GM19351 (cell line): ENCODE measurements around the gene NUBP2.
A peak's percentile ranks its signal among the peaks of the same experiment; 100 is the strongest.

ENCODE experiments used
- ATAC-seq: cut with Tn5 transposase; IDR thresholded peaks from one replicate; pipeline ENCODE4 v1.9.1; 2021; ENCODE audit warnings: mild to moderate bottlenecking, moderate library complexity; ENCODE audit not compliant: unreplicated experiment

NUBP2 gene, protein sequence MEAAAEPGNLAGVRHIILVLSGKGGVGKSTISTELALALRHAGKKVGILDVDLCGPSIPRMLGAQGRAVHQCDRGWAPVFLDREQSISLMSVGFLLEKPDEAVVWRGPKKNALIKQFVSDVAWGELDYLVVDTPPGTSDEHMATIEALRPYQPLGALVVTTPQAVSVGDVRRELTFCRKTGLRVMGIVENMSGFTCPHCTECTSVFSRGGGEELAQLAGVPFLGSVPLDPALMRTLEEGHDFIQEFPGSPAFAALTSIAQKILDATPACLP

DNA sequence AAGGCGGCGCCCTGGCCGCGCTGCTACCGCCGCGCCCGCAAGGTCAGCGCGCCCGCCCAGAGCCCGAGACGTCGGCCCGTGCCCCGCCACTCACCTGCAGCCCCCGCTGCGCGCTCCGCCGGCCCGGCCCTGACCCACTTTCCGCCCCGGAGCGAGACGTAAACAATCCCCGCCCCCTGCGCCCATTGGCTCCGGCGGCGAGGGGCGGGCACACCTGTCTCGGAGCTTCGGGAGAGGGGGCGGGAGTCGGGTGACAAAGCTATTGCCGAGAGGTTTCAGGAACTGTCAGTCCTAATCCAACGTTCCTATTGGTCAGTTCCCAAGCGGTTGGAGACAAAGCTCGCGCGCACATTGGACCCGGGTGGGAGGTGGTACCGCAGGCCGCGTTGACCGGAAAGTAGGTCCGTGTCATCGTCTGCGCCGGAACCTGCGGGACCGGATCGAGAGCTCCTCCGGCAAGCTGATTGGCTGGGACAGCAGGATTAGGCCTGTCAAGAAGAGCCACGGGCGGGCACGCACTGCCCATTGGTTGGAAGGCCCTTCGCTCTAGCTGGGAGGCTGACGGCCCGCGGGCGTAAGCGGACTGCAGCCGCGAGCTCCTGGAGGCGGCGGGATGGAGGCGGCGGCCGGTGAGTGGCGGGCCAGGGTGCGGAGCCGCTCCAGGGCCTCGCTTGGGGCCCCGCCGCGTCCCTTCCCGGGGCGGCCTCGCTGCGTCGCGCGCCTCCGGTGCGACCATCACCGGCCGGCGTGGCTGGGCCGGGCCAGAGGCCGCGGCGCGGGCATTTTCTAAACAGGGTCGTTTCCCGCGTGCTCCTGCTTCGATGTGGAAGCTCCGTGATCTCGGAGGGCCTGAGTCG is at the start of gene NUBP2, which contains the start of gene SPSB3:
Gene NUBP2 (plus strand): TSS at position 553 of the 857 bp plus-strand sequence. CDS start 61 bp downstream, at position 614.
Gene SPSB3 (minus strand): TSS at position 164 of the 857 bp plus-strand sequence. CDS start 1,088 bp downstream, outside the sequence.
- ATAC-seq, result peak; percentile 85

DNA sequence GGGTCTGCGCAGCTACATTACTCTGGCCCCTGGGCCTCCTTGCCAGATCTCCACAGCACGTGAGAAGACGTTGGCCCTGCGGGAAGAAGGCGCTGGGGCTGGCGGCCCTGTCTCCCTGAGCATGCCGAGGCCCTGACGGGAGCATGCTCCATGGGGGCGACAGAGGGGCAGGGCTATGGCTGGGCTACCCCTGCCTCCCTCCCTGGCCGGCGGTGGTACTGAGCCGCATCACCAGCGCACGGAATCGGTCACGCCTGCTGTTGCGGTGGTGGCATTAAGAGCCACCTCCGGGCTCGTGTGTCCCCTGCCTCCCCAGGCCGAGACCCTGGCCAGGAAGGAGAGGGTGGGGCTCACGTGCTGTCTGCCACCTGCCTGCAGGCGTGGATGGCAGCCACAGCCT is 48.6 kb upstream of the NUBP2 start:
- no peak for ATAC-seq

DNA sequence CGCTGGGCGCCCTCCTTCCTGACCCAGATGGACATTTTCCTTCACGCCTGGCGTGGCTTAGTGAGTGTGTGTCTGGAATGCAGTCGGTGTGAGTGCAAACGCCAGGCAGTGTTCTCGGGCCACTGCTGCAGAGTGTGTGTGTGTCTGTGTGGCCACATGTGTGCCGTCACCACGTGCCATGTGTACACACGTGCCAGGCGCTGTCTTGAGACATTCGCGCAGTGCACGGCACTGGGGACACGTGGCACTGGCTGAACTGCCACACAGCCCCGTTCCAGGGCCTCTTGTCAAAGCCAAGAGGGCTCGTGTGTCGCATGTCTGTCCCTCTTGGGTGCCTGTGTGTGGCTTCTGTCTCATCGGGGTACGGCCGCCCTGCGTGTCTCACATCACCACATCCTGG is 47.9 kb upstream of the NUBP2 start:
- ATAC-seq, result no peak

DNA sequence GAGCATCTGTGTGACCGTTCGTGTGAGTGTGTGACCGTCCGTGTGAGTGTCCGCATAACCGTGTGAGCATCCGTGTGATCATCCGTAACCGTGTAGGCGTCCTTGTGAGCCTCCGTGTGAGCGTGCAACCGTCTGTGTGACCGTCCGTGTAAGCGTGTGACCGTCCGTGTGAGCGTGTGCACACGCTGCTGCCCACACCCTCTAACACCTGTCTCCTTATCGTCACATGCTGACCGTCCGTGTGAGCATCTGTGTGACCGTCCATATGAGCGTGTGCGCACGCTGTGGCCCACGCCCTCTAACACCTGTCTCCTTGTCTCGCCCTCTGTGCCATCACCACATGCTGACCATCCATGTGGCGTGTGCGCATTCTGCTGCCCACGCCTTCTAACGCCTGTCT is 42.5 kb upstream of the NUBP2 start:
- ATAC-seq, result no peak

DNA sequence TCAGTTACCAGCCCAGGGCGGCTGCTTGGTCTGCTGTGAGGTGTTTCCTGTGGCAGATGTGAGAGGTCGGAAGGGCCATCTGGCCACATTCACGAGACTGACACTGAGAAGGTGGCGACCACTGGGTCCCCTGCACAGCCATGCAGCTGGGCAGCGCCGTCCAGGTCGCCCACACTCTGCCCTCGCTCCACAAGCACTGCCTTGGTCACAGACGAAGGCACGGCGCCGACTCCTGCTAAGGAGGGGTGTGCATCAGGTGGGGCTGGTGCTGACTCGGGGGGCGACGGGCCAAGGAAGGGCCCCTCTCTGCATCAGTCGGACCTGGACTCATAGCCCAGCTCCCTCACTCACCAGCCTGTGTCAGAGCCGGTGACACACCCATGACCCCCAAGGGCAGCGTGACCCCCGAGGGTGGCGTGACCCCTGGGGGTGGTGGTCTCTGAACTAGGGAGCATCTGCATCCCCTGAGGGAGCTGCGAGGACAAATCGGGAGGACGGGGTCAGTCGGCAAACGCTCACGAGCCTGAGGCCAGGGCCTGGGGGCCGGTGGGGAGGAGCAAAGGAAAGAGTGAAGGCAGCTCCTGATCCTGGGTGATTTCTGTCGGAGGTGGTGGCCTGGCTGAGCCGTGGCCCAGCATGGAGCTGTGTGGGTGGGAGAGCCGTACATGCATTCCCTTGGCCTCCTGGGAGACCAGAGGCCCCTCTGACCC is 41.8 kb upstream of the NUBP2 start:
- no peak for ATAC-seq

DNA sequence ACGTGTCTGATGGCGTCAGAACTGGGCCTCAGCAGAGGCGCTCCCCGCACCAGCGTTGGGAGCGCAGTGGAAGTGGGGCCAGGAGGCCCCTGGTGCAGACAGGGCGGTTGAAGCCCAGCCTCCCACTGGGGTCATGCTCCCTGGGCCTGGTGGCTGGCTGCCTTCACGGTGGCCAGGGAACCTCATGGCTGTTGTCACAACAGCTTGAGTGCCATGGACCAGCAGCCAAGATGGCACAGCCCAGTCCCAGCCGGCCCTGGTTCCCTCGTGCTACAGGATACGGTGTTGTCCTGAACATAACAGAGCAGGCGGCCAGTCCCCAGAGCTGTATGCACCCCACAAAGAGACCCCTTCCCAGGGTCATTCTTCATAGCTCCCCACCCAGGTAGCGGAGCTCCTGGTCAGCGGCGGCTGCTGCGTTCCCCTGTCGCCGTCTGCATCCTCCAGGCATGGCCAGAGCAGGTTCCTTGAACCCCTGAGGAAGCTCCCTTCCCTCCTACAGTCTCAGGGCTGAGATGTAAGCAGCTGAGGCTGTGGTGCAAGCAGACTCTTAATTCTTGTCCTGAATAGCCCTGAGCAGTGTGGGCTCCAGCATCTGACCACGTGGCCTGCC is 41.1 kb upstream of the NUBP2 start:
- no peak for ATAC-seq

DNA sequence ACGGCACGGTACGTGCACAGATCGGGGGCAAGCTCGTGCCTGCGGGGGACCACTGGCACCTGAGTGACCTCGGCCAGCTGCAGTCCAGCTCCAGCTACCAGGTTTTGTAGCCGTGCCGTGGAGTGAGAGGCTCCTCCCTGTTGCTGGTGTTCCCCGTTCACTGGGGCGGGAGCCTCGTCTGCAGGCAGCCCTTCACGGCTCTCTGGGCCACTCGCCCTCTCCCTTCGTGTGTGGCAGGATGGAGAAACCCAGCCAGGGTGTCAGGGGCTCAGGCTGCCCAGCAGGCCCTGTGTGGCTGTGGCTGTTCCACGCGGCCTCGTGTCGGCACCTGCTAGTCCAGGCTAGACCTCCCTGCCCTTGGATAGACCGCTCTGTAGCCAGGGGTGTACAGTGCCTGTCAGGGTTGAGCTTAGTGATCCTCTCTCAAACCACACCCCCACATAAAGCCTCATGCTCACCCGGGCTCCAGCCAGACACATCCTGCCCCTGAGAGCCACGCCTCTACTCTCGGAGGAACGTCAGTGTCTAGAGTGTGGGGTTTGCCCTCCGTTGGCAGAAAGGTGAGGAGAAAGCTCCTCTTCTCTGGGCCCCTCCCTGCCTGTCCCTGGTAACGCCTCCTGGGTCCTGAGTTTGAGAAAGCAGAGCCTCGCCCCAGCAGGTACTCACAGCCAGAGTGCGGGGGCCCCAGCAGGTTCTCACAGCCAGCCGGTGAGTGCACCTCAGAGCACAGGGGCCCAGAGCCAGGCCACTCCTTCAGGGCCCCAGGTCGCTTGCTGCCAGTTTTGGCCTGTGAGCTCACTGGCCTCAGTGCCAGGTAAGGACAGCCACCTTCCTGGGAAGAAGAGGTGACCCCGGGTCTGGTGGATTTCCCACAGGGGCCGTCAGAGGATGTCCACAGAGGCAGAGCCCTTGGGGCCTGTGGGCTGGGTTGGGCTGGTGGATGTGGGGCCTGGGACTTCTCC is 39.1 kb upstream of the NUBP2 start:
- no peak for ATAC-seq

DNA sequence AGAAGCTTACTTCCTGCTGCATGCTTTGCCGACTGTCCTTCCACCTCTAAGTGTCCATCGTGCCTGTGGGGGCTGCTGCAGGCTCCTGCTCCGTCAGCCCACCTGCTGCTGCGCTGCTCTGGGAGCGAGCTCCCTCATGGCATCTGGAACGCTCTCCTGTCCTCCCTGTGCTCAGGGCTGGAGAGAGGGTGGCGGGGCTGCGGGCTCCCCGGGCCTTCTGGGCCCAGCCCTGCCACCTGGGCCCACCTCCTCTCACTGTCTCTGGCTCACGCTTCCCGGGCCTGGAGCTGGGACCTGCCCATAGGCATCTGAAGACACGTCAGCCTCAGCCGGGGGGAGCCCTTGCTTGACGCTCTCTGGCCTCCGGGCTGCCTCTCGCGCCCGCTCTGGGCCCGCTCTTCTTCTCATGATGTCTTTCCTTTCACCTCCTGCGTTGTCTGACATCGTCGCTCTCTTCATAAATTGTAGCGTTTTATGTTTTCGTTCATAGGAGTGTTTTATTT is 38.4 kb upstream of the NUBP2 start:
- ATAC-seq, result no peak

DNA sequence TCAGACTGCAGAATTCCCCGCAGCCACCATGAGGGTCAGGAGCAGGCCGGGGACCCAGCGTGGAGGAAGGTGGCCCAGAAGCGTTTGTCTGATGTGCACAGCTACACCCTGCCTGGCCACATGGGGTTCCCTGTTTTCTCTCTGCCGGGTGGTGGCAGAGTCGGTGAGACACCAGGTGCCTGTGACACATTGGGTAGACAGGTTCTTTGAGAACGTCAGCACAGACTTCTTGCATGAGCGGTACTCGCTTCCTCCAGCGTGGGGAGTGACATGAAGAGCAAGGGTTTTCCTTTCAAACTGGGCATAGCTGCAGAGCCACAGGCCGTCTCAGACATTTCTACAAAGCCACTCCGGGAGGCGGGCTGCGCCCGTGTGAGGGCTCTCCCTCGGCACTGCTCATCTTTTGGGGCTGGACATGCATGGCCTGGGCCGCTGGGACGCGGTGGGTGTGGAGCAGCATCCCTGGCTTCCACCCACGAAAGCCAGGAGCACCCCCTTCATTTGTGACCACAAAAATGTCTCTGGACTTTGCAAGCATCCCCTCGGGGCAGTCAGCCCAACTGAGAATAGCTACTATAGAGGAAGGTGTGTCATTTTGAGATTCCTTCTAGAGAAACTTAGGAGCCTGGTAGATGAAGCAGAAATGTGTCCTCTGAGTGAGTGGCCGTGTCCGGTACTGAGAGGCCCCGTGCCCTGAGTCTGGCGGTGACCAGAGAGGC is 37.4 kb upstream of the NUBP2 start:
- ATAC-seq, result no peak

DNA sequence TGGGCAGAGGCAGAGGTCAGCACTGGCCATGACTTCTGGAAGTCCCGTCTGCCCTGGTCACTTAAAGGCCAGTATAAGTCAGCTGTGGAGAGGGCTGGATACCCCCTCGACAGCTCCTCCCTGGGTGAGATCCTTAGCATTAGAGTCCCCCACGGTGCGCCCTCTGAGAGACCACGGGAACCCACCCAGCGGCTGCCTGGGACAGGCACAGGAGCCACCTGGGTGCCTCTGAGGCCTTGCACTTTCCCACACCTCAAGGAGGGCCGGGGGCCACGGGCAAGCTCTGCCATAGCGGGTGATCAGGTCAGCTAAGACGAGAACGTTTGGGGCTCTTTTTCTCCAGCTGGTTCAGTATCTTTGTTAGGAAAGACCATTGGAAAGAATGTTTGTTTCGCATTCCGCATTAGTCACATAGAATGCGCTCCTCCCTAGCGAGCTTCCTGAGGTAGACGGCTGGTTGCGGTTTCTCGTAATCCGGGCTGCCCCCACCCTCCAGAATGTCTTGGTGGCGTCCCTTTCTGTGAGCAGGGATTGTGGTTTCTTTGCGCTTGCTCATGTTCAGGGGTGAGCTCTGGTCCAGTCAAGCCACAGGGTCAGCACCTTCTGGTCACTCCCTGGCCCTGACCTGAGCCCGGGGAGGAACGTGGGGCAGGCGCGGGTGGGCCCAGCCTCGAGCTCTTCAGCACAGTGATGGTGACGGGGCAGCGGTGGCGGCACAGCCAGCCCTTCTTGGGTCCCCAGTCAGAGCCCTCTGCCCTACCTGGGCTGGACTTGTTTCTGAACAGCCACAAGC is 36.7 kb upstream of the NUBP2 start:
- no peak for ATAC-seq

DNA sequence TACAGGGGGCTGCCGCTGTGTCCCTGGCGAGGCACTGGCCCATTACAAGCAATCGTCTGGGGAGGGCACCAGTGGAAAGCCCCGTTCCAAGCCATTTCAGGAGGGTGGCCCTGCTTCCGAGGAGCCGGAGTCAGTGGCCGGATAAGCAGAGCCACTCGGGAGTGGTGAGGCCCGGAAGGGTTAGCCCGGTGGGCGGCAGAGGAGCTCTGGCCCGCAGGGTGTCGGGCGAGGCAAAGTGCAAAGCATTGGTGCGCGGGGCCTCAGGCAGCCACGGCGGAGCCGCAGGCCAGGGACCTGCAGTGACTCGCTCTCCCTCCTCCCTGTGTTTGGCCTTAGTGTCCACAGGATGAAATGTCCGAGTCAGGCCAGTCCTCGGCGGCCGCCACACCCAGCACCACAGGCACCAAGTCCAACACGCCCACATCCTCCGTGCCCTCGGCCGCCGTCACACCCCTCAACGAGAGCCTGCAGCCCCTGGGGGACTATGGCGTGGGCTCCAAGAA is 36.0 kb upstream of the NUBP2 start:
- no peak for ATAC-seq

DNA sequence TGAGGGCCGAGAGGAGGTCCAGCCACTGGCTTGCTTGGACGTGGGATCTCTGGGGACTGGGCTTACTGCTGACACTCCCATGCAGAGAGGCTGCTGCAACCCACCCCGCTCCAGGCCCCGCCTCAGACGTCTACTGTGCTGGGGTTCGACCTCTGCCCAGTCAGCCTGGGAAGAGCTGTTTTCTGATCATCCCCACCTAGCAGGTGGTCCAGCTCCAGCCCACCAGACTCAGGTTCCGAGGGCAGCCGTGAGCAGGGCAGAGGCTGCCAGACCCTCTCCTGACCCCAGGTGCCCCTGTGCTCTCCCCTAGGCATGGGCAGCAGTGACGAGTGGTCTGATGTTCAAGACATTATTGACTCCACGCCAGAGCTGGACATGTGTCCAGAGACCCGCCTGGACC is 34.8 kb upstream of the NUBP2 start:
- ATAC-seq, result no peak

DNA sequence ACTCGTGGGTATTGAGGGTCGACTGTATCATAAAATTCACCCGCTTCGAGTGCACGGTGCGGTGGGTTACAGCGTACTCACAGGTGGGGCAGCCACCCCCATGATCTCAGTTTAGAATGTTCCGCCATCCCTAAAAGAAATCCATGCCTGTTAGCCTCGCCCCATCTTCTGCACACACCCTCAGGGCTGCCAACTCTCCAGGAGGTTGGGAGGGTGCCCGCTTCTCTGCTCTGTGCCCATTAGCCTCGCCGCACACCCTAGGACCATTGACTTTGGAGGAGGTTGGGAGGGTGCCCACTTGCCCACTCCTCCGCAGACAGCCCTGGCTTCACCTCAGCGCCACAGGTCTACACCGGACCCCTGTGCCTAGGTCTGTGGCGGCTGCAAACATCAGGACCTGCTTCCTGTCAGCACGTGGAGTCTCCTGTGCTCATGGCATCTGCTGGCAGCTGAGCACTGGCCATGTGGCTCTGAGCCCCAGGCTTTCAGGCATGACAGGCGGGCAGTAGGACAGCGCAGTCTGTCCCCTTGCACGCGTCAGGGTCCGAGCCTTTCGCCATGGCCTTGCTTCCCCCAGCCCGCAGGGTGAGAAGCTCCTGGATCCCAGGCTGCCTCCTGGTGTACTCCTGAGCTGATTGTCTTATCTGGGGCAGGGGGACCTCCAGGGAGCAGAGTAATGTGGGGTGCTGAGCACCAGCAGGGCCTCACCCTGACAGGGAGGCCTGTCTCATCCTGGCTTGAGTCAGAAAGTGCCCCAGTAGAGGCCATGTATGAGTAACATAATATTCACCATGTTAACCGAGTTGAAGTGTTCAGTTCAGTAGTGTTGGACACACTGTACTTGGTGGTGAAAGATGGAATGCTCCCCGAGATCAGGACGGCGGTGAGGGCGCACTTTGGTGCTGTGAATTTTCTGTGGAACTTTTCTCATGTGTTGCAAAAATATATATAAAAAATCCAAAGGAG is 33.3 kb upstream of the NUBP2 start:
- ATAC-seq, result no peak

DNA sequence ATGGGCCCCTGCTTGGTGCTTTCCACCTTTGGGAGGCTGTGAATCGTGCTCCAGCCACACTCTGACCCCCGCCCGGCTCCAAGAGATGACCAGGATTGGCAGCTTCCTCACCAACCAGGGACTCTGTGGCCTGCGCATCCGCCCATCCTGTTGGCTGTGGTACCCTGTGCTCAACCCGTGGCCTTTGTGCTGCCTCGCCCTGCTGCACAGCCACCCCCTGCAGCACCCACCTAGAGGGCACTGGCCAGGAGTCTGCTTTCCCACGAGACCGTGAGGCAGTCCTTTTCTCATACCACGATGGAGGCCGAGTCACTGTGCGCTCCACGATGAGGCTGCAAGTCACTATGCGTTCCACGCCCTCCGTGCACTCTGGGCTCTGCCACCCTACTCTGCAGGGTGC is 30.8 kb upstream of the NUBP2 start:
- no peak for ATAC-seq

DNA sequence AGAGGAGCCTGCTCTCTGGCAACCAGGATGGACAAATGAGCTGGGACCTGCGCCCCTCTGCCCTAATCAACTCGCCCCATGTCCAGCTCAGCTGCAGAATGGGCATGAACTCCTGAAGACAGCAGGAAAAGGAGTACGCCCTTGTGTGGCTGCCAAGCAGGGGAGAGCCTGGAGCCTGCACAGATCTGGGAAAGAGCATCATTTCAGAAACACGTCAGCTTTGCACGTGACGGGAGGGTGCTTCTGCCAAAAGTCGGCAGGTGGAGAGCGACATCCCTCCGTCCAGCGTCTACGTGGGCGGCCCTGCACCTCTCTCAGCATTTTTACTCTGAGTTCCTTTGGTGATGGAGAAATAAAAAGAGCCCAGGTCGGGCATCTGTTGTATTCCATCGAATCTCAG is 29.9 kb upstream of the NUBP2 start:
- ATAC-seq, result no peak

DNA sequence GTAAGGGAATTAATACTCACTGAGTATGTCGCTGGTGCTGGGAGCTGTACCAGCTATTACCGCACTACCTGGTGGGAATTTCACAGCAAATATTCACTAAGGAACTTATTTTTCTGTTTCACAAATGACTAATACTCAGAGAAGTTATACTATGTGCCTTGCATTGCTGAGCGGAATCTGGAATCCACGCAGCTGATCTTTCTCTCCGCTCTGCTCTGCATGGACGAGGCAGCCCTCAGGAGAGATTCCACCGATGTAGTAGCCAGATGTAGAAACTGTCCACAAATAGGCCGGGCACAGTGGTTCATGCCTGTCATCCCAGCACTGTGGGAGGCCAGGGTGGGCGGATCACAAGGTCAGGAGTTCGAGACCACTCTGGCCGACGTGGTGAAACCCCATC is 28.6 kb upstream of the NUBP2 start:
- ATAC-seq, result no peak
